ENCODE data around the gene YAP1.
"Not testable (repeated sequence)": the region's sequence is repeated elsewhere in the genome, so short reads cannot be mapped to it uniquely, and the experiment has no call there.

Gene YAP1

GRCh38 chr11:102166175-102167064 is 56.2 kb downstream of the YAP1 start:
- DNase-seq, result no peak

GRCh38 chr11:102168481-102168880 is 58.2 kb downstream of the YAP1 start:
- DNase-seq, result no peak

GRCh38 chr11:102171101-102171500 is 60.9 kb downstream of the YAP1 start:
- no peak for DNase-seq

- no peak for DNase-seq
Observed at GRCh38 chr11:102172127-102172848, 62.0 kb downstream of the YAP1 start.

GRCh38 chr11:102177126-102177525 is 66.9 kb downstream of the YAP1 start:
- DNase-seq, result no peak

GRCh38 chr11:102177974-102178631 is 67.9 kb downstream of the YAP1 start:
- DNase-seq, result no peak

- DNase-seq, result no peak
Observed at GRCh38 chr11:102179371-102179770, 69.1 kb downstream of the YAP1 start.

- no peak for DNase-seq
Observed at GRCh38 chr11:102184269-102184987, 74.2 kb downstream of the YAP1 start.

GRCh38 chr11:102186551-102187191 is 76.4 kb downstream of the YAP1 start:
- DNase-seq, result no peak

- DNase-seq, result no peak
Observed at GRCh38 chr11:102187416-102188151, 77.3 kb downstream of the YAP1 start.

GRCh38 chr11:102188488-102188887 is 78.2 kb downstream of the YAP1 start:
- DNase-seq, result no peak

- no peak for DNase-seq
Observed at GRCh38 chr11:102191832-102192231, 81.6 kb downstream of the YAP1 start.

GRCh38 chr11:102192349-102193066 is 82.3 kb downstream of the YAP1 start:
- DNase-seq, result no peak

- no peak for DNase-seq
Observed at GRCh38 chr11:102194257-102194656, 84.0 kb downstream of the YAP1 start.

GRCh38 chr11:102194990-102195389 is 84.7 kb downstream of the YAP1 start:
- no peak for DNase-seq

GRCh38 chr11:102196351-102196750 is 86.1 kb downstream of the YAP1 start:
- DNase-seq, result no peak

GRCh38 chr11:102196816-102197215 is 86.6 kb downstream of the YAP1 start:
- no peak for DNase-seq

- DNase-seq, result no peak
Observed at GRCh38 chr11:102197670-102198139, 87.5 kb downstream of the YAP1 start.

GRCh38 chr11:102199673-102200072 is 89.4 kb downstream of the YAP1 start:
- DNase-seq, result no peak

GRCh38 chr11:102200325-102200724 is 90.1 kb downstream of the YAP1 start:
- not testable (repeated sequence) for DNase-seq

- no peak for DNase-seq
Observed at GRCh38 chr11:102201776-102202175, 91.5 kb downstream of the YAP1 start.

All from activated CD4-positive, alpha-beta T cell treated with anti-CD3 and anti-CD28 coated beads, Interleukin-2, amount 50 U/mL, for 48 hours (primary cell).